NK-92 (cell line): Measurements from ENCODE around the gene ASMT.
"Not testable (repeated sequence)": the region's sequence is repeated elsewhere in the genome, so short reads cannot be mapped to it uniquely, and the experiment has no call there.

ENCODE experiments used
- DNase-seq: peaks from one replicate; lab custom pipeline; 2025; ENCODE audit not compliant: unreplicated experiment; lab: John Stamatoyannopoulos, UW

ASMT gene

GRCh38 chrX:1597345-1598020 is 17.4 kb upstream of the ASMT start:
- DNase-seq = no peak

- DNase-seq = no peak
Measured at GRCh38 chrX:1598021-1598875, 16.6 kb upstream of the ASMT start.

- DNase-seq = no peak
Measured at GRCh38 chrX:1598876-1599790, 15.7 kb upstream of the ASMT start.

- no peak for DNase-seq
Measured at GRCh38 chrX:1599791-1600405, 15.0 kb upstream of the ASMT start.

GRCh38 chrX:1600406-1601050 is 14.3 kb upstream of the ASMT start:
- no peak for DNase-seq

- no peak for DNase-seq
Measured at GRCh38 chrX:1601051-1601767, 13.7 kb upstream of the ASMT start.

GRCh38 chrX:1601768-1602085 is 13.1 kb upstream of the ASMT start:
- DNase-seq = no peak

- DNase-seq = no peak
Measured at GRCh38 chrX:1602299-1602698, 12.6 kb upstream of the ASMT start.

- no peak for DNase-seq
Measured at GRCh38 chrX:1606496-1606895, 8.4 kb upstream of the ASMT start.

GRCh38 chrX:1609311-1609710 is 5.5 kb upstream of the ASMT start:
- DNase-seq = no peak

- DNase-seq = no peak
Measured at GRCh38 chrX:1609762-1610161, 5.1 kb upstream of the ASMT start.

GRCh38 chrX:1610166-1610565 is 4.7 kb upstream of the ASMT start:
- DNase-seq = no peak

GRCh38 chrX:1610736-1611135 is 4.1 kb upstream of the ASMT start:
- no peak for DNase-seq

- DNase-seq = no peak
Measured at GRCh38 chrX:1612641-1613286, 2.1 kb upstream of the ASMT start.

- no peak for DNase-seq
Measured at GRCh38 chrX:1618689-1619088, 3.8 kb downstream of the ASMT start.

GRCh38 chrX:1623691-1624090 is 8.8 kb downstream of the ASMT start:
- DNase-seq = no peak

- DNase-seq = not testable (repeated sequence)
Measured at GRCh38 chrX:1624158-1624860, 9.4 kb downstream of the ASMT start.

- DNase-seq = not testable (repeated sequence)
Measured at GRCh38 chrX:1624861-1625215, 10.0 kb downstream of the ASMT start.

- no peak for DNase-seq
Measured at GRCh38 chrX:1629244-1629643, 14.4 kb downstream of the ASMT start.
